Transverse colon (tissue), 4 donors: ENCODE results near the gene MOB3C. TPM values are rescaled to one million over a fixed set of nuclear protein-coding genes. Genes with fewer than 3 reads are reported as not detected.

Experiments used
- DNase-seq: peaks from one replicate; pipeline ENCODE4 v3.0.0-alpha.2; 2019
- H3K27ac ChIP-seq, 4 donors: fragments of 200-600 bp; sonication (generic); 2 replicates each; pipeline ENCODE4 v1.5.1; 2016 to 2018; ENCODE audit warnings: inconsistent platforms in 4 of 4
- H3K27me3 ChIP-seq: fragments of 200-600 bp; sonication (generic); 2 replicates; pipeline ENCODE4 v1.5.1; 2017; ENCODE audit warnings: inconsistent platforms
- H3K36me3 ChIP-seq, 4 donors: fragments of 200-600 bp; sonication (generic); 2 replicates each; pipeline ENCODE4 v1.5.1; 2017 to 2019; ENCODE audit warnings: inconsistent platforms in 4 of 4
- H3K4me1 ChIP-seq, 4 donors: fragments of 200-600 bp; sonication (generic); 2 replicates each; pipeline ENCODE4 v1.5.1; 2017 to 2020; ENCODE audit warnings: inconsistent platforms in 4 of 4
- H3K4me3 ChIP-seq, 4 donors: fragments of 200-600 bp; sonication (generic); 1 replicate in 1 of 4; 2 replicates in 3 of 4; pipeline versions ENCODE4 v1.5.1 to v1.6.1; 2017 to 2019; ENCODE audit warnings: inconsistent platforms in 4 of 4
- H3K9me3 ChIP-seq, 2 donors: fragments of 200-600 bp; sonication (generic); 2 replicates each; pipeline ENCODE4 v1.5.1; 2017 to 2019; ENCODE audit warnings: inconsistent platforms in 2 of 2
- EP300 ChIP-seq: sonication (generic); formaldehyde crosslinking; IDR thresholded peaks from one replicate; pipeline ENCODE4 v1.6.1; 2017; ENCODE audit warnings: antibody characterized with exemption, low read depth
- POLR2A ChIP-seq: fragments of 450-650 bp; IDR thresholded peaks from one replicate; pipeline ENCODE4 v1.6.1; 2016; ENCODE audit warnings: antibody characterized with exemption, mild to moderate bottlenecking, moderate library complexity
- POLR2AphosphoS5 ChIP-seq, 3 donors: sonication (generic); formaldehyde crosslinking; IDR thresholded peaks; one replicate each; pipeline ENCODE4 v1.6.1; 2016; ENCODE audit warnings: antibody characterized with exemption in 3 of 3
- WGBS, 2 donors: methylation state at CpG; one replicate each; pipeline ENCODE4 v1.1.5; 2018; ENCODE audit warnings: low coverage in 1 of 2; 5-methylcytosine and 5-hydroxymethylcytosine counted together
- in situ Hi-C, 4 donors: fragments of 200-750 bp; cut with MboI; loops; one replicate each; pipeline versions ENCODE4 v1.15.0 to v1.15.1; 2017; ENCODE audit warnings: low sequenced_read_pairs in 3 of 4, low pct_ligation_motif_present in 1 of 4, low pct_unique_long_range_greater_than_20kb in 1 of 4
- intact Hi-C: fragments of 100-400 bp; cut with DNase I; formaldehyde crosslinking; loops from one replicate; pipeline ENCODE4 v1.15.1; 2023; ENCODE audit warnings: low total_unique reads
- total RNA-seq, 4 donors: library from RNA; depleted of rRNA; stranded (reverse); fragments of >200 nt; gene quantifications; one replicate each; pipeline ENCODE4 v1.1.0, GENCODE V29; 2016
- TF ChIP-seq, protein P1 (sequence below), 5 experiments: fragments of 200-600 bp in 3 of 5; fragments of 450-650 bp in 2 of 5; sonication (generic) in 3 of 5; IDR thresholded peaks; 1 replicate in 2 of 5; 2 replicates in 3 of 5; pipeline ENCODE4 v1.5.1; 2016 to 2017; ENCODE audit warnings: antibody characterized with exemption in 5 of 5, inconsistent platforms in 3 of 5, mild to moderate bottlenecking in 2 of 5, moderate library complexity in 1 of 5

Gene MOB3C
- total RNA-seq, 4 donors from 2014 or later, result 12.9 to 20.6 (median 14.8) TPM

DNA sequence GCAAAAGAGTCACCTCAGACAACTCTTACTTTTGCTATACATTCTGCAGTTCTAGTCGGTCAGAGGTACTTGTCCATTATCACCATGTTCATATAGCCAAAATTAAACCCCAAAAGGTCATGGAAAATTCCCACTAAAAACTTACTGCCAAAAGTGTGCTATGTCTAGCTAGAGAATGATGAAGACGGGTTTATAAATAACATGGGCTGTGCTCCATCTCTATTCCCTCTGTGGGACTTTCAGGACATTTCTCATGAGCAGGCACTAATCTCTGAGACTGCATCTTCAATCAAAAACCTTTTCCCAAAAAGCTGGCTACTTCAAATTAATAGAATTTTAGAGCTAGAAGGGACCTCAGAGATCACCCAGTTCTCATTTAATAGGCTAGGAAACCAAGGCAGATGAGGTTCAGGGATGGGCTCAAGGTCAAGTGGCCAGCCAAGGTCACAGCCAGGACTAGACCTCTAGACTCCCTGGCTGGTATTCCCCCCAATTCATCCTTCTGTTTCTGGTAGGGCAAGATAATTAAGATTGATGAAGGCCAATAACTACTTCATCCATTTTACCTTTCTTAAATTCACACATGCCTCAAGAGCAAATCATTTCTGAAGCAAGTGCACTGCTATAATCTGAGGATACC is 21.0 kb upstream of the MOB3C start:
- 29 to 41% methylated on average over 2 of the region's 2 CpGs for WGBS, 2 donors
- DNase-seq, result no peak
- peaks cover 0 to 13% (median 4%) of the 10 kb centered on the region in 4 donors for H3K36me3 ChIP-seq
- peaks cover 0 to 19% (median 3%) of the 10 kb centered on the region in 4 donors for H3K4me1 ChIP-seq
- H3K9me3 ChIP-seq, result no peaks in the 10 kb centered on the region
- no peaks in the 10 kb centered on the region for H3K27me3 ChIP-seq
- H3K4me3 ChIP-seq, result no peak overlapping the region
- peak overlapping the region; percentile 3 to 40 (median 38) for H3K27ac ChIP-seq
- in situ Hi-C loops (no loop called here), intact Hi-C loops (no loop called here)
- TF ChIP-seq POLR2AphosphoS5 (IDR thresholded peaks at IDR 0.05) (no peak), POLR2A (no peak), EP300 (no peak)
- TF ChIP-seq, protein P1, sequence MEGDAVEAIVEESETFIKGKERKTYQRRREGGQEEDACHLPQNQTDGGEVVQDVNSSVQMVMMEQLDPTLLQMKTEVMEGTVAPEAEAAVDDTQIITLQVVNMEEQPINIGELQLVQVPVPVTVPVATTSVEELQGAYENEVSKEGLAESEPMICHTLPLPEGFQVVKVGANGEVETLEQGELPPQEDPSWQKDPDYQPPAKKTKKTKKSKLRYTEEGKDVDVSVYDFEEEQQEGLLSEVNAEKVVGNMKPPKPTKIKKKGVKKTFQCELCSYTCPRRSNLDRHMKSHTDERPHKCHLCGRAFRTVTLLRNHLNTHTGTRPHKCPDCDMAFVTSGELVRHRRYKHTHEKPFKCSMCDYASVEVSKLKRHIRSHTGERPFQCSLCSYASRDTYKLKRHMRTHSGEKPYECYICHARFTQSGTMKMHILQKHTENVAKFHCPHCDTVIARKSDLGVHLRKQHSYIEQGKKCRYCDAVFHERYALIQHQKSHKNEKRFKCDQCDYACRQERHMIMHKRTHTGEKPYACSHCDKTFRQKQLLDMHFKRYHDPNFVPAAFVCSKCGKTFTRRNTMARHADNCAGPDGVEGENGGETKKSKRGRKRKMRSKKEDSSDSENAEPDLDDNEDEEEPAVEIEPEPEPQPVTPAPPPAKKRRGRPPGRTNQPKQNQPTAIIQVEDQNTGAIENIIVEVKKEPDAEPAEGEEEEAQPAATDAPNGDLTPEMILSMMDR (IDR thresholded peaks at IDR 0.05), result no peak

- intact Hi-C loops, result no loop called here
- H3K27ac ChIP-seq, result no peak overlapping the region
- H3K36me3 ChIP-seq, result peaks cover 0 to 22% (median 9%) of the 10 kb centered on the region in 4 donors
- WGBS, 2 donors, result 98% methylated on average over 2 of the region's 2 CpGs; no CpG with 5 or more reads in 1 of the 2 donors
- H3K27me3 ChIP-seq, result no peaks in the 10 kb centered on the region
- H3K9me3 ChIP-seq, result no peaks in the 10 kb centered on the region
- TF ChIP-seq EP300 (no peak), POLR2A (no peak), POLR2AphosphoS5 (IDR thresholded peaks at IDR 0.05) (no peak)
- TF ChIP-seq, protein P1 (IDR thresholded peaks at IDR 0.05), result no peak
- H3K4me3 ChIP-seq, result no peak overlapping the region
- in situ Hi-C loops, result no loop called here
- H3K4me1 ChIP-seq, result peaks cover 0 to 14% (median 2%) of the 10 kb centered on the region in 4 donors
- DNase-seq, result no peak
Measured at GRCh38 chr1:46635205-46635604, 18.6 kb upstream of the MOB3C start.

- H3K4me3 ChIP-seq, result no peak overlapping the region
- H3K4me1 ChIP-seq, result no peaks in the 10 kb centered on the region
- TF ChIP-seq POLR2AphosphoS5 (IDR thresholded peaks at IDR 0.05) (no peak), EP300 (no peak), POLR2A (no peak)
- TF ChIP-seq, protein P1 (IDR thresholded peaks at IDR 0.05), result no peak
- peaks cover 0 to 22% (median 9%) of the 10 kb centered on the region in 4 donors for H3K36me3 ChIP-seq
- in situ Hi-C loops, result no loop called here
- WGBS, 2 donors, result 83 to 88% methylated on average over 1 to 2 of the region's 2 CpGs
- no peak for DNase-seq
- intact Hi-C loops, result no loop called here
- no peaks in the 10 kb centered on the region for H3K27me3 ChIP-seq
- no peaks in the 10 kb centered on the region for H3K9me3 ChIP-seq
- no peak overlapping the region for H3K27ac ChIP-seq
Measured at GRCh38 chr1:46630719-46631118, 14.1 kb upstream of the MOB3C start.

DNA sequence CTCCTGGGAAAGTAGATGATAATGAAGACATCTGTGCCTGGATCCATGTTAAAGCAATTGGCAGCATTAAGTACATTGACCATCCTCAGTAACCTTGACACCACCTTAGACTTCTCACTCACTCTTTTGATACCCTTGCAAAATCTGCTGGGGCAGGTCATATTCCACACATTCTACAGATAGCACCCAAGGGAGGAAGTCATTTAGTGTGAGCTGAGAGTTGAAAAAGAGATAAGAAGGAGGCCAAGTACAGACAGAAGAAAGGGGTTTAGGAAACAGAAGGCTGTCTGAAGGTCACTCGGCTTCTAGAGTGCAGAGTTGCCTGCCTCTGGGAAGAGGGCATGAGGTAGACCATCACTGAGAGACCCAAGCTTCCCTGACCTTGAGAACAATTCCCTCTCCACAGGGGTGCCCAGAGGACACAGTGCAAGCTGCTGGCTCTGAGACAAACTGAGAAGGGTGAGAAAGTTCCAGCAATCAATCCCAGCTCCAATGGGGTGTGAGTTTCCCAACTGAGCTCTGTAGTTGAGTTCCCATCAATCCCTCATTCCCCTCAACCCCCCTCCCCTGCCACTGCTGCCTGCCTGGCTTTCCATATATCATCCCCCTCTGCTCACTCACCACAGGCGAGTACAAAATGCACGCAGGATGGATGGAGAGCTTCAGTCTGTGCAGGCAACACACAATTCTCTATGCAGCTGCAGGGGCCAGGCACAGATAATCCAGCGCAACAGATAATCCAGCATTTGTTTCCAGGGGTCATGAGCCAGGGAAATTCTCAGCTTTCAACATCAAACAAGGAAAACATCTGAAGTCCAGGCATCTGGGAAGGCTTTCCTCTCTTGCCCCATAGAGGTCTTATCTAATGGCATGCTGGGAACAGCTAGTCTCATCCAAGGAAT is 7.4 kb upstream of the MOB3C start:
- no peak overlapping the region for H3K4me3 ChIP-seq
- H3K36me3 ChIP-seq, result no peaks in the 10 kb centered on the region
- WGBS, 2 donors, result 87% methylated on average over 4 of the region's 4 CpGs; no CpG with 5 or more reads in 1 of the 2 donors
- intact Hi-C loops (no loop called here), in situ Hi-C loops (loop anchor here in 1 of 4 donors (10.0 kb wide), 1 partner anchor 101 kb away; no protein-coding TSS in a partner anchor)
- TF ChIP-seq EP300 (no peak), POLR2A (no peak), POLR2AphosphoS5 (IDR thresholded peaks at IDR 0.05) (no peak)
- TF ChIP-seq, protein P1 (IDR thresholded peaks at IDR 0.05), result no peak
- DNase-seq, result no peak
- H3K27me3 ChIP-seq, result no peaks in the 10 kb centered on the region
- no peaks in the 10 kb centered on the region for H3K9me3 ChIP-seq
- peaks cover 0 to 13% (median 6%) of the 10 kb centered on the region in 4 donors for H3K4me1 ChIP-seq
- no peak overlapping the region for H3K27ac ChIP-seq
